ENCODE data around the gene NFIC.

The NFIC gene

GRCh38 chr19:3365836-3366752, at the start of gene NFIC:
TSS of gene NFIC (plus strand) at chr19:3366583. CDS start at chr19:3366637, 54 bp downstream.
- Histone ChIP-seq H3K36me3 (ENCODE audit: control insufficient read depth, insufficient read depth, low read length) (no peaks in the 10 kb centered on the region), H3K27me3 (replicated peaks; ENCODE audit: control insufficient read depth, insufficient read depth, low read length) (no peaks in the 10 kb centered on the region), H3K4me3 (replicated peaks; ENCODE audit: low read depth, low read length) (peak within 1 kb of the TSS; percentile 77)
- TF ChIP-seq CTCF (IDR thresholded peaks at IDR 0.05; ENCODE audit: insufficient read depth, low read length, poor library complexity, severe bottlenecking): no peak
- DNase-seq (ENCODE audit: extremely low read depth, insufficient read length): peak; percentile 60

GRCh38 chr19:3316659-3317207, 49.6 kb upstream of the NFIC start:
- H3K36me3 ChIP-seq (ENCODE audit: control insufficient read depth, insufficient read depth, low read length): no peaks in the 10 kb centered on the region
- no peak for DNase-seq (ENCODE audit: extremely low read depth, insufficient read length)
- H3K4me3 ChIP-seq (replicated peaks; ENCODE audit: low read depth, low read length): no peak overlapping the region
- H3K27me3 ChIP-seq (replicated peaks; ENCODE audit: control insufficient read depth, insufficient read depth, low read length): no peaks in the 10 kb centered on the region; the same call in 1 of the 2 replicates
- TF ChIP-seq CTCF (IDR thresholded peaks at IDR 0.05; ENCODE audit: insufficient read depth, low read length, poor library complexity, severe bottlenecking): no peak

GRCh38 chr19:3319643-3320353, 46.6 kb upstream of the NFIC start:
- Histone ChIP-seq H3K4me3 (replicated peaks; ENCODE audit: low read depth, low read length) (no peak overlapping the region), H3K27me3 (replicated peaks; ENCODE audit: control insufficient read depth, insufficient read depth, low read length) (no peaks in the 10 kb centered on the region; the same call in 1 of the 2 replicates), H3K36me3 (ENCODE audit: control insufficient read depth, insufficient read depth, low read length) (no peaks in the 10 kb centered on the region)
- TF ChIP-seq CTCF (IDR thresholded peaks at IDR 0.05; ENCODE audit: insufficient read depth, low read length, poor library complexity, severe bottlenecking): no peak
- no peak for DNase-seq (ENCODE audit: extremely low read depth, insufficient read length)

GRCh38 chr19:3320354-3320670, 46.1 kb upstream of the NFIC start:
- DNase-seq (ENCODE audit: extremely low read depth, insufficient read length): no peak
- H3K36me3 ChIP-seq (ENCODE audit: control insufficient read depth, insufficient read depth, low read length): no peaks in the 10 kb centered on the region
- H3K4me3 ChIP-seq (replicated peaks; ENCODE audit: low read depth, low read length): no peak overlapping the region
- H3K27me3 ChIP-seq (replicated peaks; ENCODE audit: control insufficient read depth, insufficient read depth, low read length): no peaks in the 10 kb centered on the region; the same call in 1 of the 2 replicates
- no peak for TF ChIP-seq CTCF (IDR thresholded peaks at IDR 0.05; ENCODE audit: insufficient read depth, low read length, poor library complexity, severe bottlenecking)

- Histone ChIP-seq H3K4me3 (replicated peaks; ENCODE audit: low read depth, low read length) (no peak overlapping the region), H3K36me3 (ENCODE audit: control insufficient read depth, insufficient read depth, low read length) (no peaks in the 10 kb centered on the region), H3K27me3 (replicated peaks; ENCODE audit: control insufficient read depth, insufficient read depth, low read length) (no peaks in the 10 kb centered on the region; the same call in 1 of the 2 replicates)
- no peak for TF ChIP-seq CTCF (IDR thresholded peaks at IDR 0.05; ENCODE audit: insufficient read depth, low read length, poor library complexity, severe bottlenecking)
- no peak for DNase-seq (ENCODE audit: extremely low read depth, insufficient read length)
These were observed 45.5 kb upstream of the NFIC start for GRCh38 chr19:3320853-3321252.
